Medulla oblongata (tissue), 1 donor: ENCODE results near the gene TJP1.
"Not testable (repeated sequence)": the region's sequence is repeated elsewhere in the genome, so short reads cannot be mapped to it uniquely, and the experiment has no call there.

Experiments
- DNase-seq: peaks from one replicate; pipeline ENCODE4 v3.0.0-alpha.2; 2015; ENCODE audit errors: extremely low spot score

TJP1 gene

DNA sequence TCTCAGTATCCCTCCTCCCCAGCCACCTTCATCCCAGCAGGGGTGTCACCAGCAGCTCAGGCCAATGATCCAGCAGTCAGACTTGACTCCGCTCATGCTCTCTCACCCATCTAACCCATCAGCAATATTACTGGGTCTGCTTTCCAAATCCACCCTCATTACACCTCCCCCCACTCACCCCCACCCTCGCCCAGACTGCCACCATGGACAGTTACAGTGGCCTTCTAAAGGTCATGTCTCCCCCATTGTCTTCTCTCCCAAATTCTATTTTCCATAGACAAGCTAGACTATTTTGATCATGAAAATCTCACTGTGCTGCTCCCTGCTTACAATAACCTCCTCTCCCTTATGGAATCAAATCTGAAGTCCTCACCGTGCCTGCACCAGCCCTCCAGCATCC is 156.0 kb downstream of the TJP1 start:
- DNase-seq: no peak

DNA sequence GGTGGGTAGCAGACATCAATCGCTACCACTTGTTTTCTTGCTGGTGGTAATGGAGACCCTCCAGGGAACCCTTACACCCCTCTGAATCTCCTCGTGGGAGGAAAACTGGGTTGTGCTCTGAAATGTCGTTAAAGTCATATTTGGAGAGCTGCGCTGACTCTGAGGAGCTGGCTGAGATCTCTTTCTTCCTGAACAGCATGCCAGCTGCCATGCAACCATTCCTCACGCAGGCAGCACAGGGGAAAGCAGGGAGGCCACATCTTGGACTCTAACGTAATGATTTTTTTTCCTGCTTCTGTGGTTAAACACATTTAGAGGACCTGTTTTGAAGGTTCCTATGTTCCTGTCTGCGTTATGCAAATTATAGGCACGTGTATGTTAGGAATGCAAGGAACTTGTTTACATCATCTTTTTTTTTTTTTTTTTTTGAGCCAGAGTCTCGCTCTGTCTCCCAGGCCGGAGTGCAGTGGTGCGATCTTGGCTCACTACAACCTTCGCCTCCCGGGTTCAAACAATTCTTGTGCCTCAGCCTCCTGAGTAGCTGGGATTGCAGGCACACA is 156.7 kb downstream of the TJP1 start:
- DNase-seq: no peak

DNA sequence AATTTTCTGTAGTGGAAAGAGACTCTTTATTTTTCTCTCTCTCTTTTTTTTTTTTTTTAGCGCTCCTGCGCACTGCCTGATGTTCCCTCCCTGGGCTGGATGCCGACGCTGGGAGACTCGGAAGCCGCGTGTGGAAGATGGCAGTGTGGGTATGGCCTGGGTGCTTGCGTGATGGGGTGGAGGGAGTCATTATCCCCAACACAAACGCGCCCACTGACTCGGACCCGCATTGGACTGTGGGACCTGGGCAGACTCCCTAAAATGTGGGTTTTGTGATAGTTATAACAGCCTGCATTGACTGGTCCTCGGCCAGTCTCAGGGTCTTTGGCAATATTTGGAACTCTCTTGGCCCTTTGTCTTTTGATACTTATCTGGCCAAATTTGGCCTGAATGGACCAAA is 157.9 kb downstream of the TJP1 start:
- DNase-seq: no peak

DNA sequence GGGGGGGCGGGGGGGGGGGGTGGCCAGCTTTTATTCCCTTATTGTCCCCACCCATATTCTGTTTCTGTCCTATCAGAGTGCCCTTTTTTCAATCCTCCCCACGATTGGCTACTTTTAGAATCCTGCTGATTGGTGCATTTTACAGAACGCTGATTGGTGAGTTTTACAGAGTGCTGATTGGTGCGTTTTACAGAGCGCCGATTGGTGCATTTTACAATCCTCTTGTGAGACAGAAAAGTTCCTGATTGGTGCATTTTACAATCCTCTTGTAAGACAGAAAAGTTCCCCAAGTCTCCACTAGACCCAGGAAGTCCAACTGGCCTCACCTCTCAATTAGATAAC is 164.8 kb downstream of the TJP1 start:
- not testable (repeated sequence) for DNase-seq

DNA sequence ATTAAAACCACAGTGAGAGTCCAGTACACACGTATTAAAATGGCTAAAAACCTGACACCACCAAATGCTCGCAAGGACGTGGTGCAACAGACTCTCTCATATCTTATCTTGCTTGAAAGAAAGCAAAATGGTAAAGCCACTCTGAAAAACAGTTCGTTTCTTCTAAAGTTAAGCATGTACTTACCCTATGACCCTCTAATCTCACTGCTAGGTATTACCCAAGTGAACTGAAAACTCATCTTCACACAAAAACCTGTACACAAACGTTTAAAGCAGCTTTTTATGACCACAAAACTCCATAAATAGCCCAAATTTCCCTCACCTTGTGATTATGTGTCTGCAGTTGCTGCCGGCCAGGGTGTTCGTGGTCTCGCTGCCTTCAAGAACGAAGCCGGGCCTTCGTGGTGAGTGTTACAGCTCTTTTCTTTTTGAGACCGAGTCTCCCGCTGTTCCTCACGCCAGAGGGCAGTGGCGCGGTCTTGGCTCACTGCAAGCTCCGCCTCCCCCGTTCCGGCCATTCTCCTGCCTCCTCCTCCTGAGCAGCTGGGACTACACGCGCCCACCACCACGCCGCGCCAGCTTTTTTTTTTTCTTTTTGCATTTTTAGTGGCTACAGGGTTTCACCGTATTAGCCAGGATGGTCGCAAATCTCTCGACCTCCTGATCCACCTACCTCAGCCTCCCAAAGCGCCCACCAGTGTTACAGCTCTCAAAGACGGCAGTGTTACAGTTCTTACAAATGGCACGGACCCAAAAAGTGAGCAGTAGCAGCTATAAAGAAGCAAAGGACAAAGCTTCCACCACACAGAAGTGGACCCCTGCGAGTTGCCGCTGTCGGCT is 165.4 kb downstream of the TJP1 start:
- no peak for DNase-seq

DNA sequence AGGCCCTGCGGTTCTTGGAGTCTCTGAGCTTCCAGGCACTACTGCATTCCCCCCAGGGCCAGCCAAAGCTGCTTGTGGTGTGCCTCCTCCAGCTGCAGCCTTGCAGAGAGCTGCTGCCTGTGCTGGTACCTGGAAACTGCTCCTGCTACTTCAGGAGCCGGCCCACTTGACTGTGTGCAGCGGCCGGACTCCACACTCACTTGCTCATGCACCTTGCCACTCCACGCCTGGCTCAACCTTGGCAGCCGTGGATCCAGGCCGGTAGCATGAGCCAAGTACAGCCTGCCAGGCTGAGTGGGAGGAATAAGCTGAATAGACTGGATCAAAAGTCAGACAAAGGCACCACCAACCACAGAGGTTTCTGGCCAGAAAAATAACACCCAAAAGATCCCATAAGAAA is 169.7 kb downstream of the TJP1 start:
- no peak for DNase-seq

DNA sequence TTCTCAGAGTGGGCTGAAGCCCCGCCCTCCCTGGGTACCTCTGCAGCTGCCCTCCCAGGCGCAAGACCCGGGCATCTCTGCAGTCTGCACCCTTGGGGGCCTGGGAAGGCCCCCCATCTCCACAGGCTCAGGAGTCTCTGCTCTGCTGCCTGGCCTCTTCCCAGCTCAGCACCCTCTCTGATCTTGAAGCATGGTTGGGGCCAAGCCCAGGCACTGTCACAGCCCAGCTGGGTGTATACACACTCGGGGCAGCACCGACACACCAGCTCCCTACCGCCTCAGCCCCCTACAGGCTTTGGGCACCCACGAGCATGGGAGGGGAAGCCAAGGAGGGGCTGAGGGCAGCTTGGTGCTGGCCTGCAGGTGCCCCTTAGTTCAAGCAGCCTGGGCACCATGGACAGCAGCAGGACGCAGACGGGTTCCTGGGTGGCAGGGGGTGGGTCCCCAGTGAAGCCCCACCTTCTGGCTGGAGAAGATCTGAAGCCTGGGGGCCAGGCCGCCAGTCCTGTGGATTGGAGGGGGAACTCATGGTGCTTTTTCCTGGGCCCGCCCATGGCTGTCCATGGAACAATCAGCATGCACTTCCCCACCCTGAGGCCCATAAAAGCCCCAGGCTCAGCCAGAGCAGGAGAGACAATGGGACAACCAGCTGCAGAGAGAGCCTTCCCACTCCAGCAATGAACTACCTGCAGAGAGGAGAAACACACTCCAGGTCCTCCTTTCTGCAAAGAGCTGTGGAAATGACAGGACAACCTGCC is 170.6 kb downstream of the TJP1 start:
- DNase-seq: no peak
